HFFc6 (cell line): ENCODE measurements around the gene ASS1. TPM values are rescaled to one million over a fixed set of nuclear protein-coding genes. Genes with fewer than 3 reads are reported as not detected.

Experiments used
- DNase-seq: peaks from one replicate; pipeline ENCODE4 v3.0.0-alpha.2; 2018
- H3K27ac Mint-ChIP-seq: 2 replicates; pipeline ENCODE4 v1.8.0; 2020; ENCODE audit warnings: mild to moderate bottlenecking, mixed read lengths
- H3K27me3 Mint-ChIP-seq: 2 replicates; pipeline ENCODE4 v1.8.0; 2021; ENCODE audit warnings: mild to moderate bottlenecking, moderate library complexity, mixed read lengths; ENCODE audit not compliant: insufficient read depth
- H3K36me3 Mint-ChIP-seq: 2 replicates; pipeline ENCODE4 v1.8.0; 2021; ENCODE audit warnings: low read depth, mixed read lengths
- H3K4me1 Mint-ChIP-seq: 2 replicates; pipeline ENCODE4 v1.8.0; 2020; ENCODE audit warnings: low read depth, mixed read lengths
- H3K4me3 Mint-ChIP-seq: 2 replicates; pipeline ENCODE4 v1.8.0; 2020; ENCODE audit warnings: mild to moderate bottlenecking, moderate library complexity, mixed read lengths
- H3K9me3 Mint-ChIP-seq: 2 replicates; pipeline ENCODE4 v1.8.0; 2020; ENCODE audit warnings: mild to moderate bottlenecking, mixed read lengths
- CTCF ChIP-seq: fragments of 200-600 bp; sonication (generic); IDR thresholded peaks from 2 replicates; pipeline ENCODE4 v1.5.0; 2021; ENCODE audit warnings: antibody characterized with exemption, mild to moderate bottlenecking
- total RNA-seq, 6 experiments: library from RNA; stranded (reverse); fragmentation: NEBNext Ultra II Directional; extraction: Animal tissue kit (Norgen Biotek cat#: 25700); gene quantifications; 2 replicates in 1 of 6; 3 replicates in 5 of 6; pipeline ENCODE4 v1.2.3, GENCODE V29; 2021

Gene ASS1
- total RNA-seq, 6 experiments from 2014 or later, result 48.6 to 103 (median 53.7) TPM

GRCh38 chr9:130407916-130408663, 36.7 kb upstream of the ASS1 start:
- H3K36me3 Mint-ChIP-seq, result no peaks in the 10 kb centered on the region
- H3K27me3 Mint-ChIP-seq, result peaks cover 29% of the 10 kb centered on the region
- peaks cover 15% of the 10 kb centered on the region for H3K4me1 Mint-ChIP-seq
- H3K9me3 Mint-ChIP-seq, result no peaks in the 10 kb centered on the region; the same call in 1 of the 2 replicates
- H3K27ac Mint-ChIP-seq, result no peak overlapping the region
- no peak overlapping the region for H3K4me3 Mint-ChIP-seq
- DNase-seq, result no peak
- no peak for TF ChIP-seq CTCF

GRCh38 chr9:130408669-130409068, 36.1 kb upstream of the ASS1 start:
- Mint-ChIP-seq H3K27ac (no peak overlapping the region), H3K4me3 (no peak overlapping the region), H3K36me3 (no peaks in the 10 kb centered on the region), H3K9me3 (no peaks in the 10 kb centered on the region; the same call in 1 of the 2 replicates), H3K27me3 (peaks cover 29% of the 10 kb centered on the region), H3K4me1 (peaks cover 15% of the 10 kb centered on the region)
- DNase-seq, result no peak
- TF ChIP-seq CTCF, result peak; percentile 21; the same call in 1 of the 2 replicates

- H3K36me3 Mint-ChIP-seq, result no peaks in the 10 kb centered on the region
- no peaks in the 10 kb centered on the region; the same call in 1 of the 2 replicates for H3K9me3 Mint-ChIP-seq
- no peak overlapping the region for H3K4me3 Mint-ChIP-seq
- H3K4me1 Mint-ChIP-seq, result peaks cover 15% of the 10 kb centered on the region
- no peak for DNase-seq
- TF ChIP-seq CTCF, result no peak
- no peak overlapping the region for H3K27ac Mint-ChIP-seq
- peaks cover 28% of the 10 kb centered on the region for H3K27me3 Mint-ChIP-seq
Observed at GRCh38 chr9:130409246-130409645, 35.5 kb upstream of the ASS1 start.

- Mint-ChIP-seq H3K36me3 (no peaks in the 10 kb centered on the region), H3K4me1 (peaks cover 15% of the 10 kb centered on the region), H3K27ac (no peak overlapping the region), H3K4me3 (no peak overlapping the region), H3K9me3 (no peaks in the 10 kb centered on the region; the same call in 1 of the 2 replicates), H3K27me3 (peaks cover 27% of the 10 kb centered on the region)
- DNase-seq, result no peak
- TF ChIP-seq CTCF, result no peak
Observed at GRCh38 chr9:130410443-130410842, 34.3 kb upstream of the ASS1 start.

GRCh38 chr9:130411566-130411915, 33.2 kb upstream of the ASS1 start:
- peaks cover 27% of the 10 kb centered on the region for H3K27me3 Mint-ChIP-seq
- no peaks in the 10 kb centered on the region; the same call in 1 of the 2 replicates for H3K9me3 Mint-ChIP-seq
- no peak overlapping the region for H3K4me3 Mint-ChIP-seq
- H3K4me1 Mint-ChIP-seq, result peaks cover 15% of the 10 kb centered on the region
- no peaks in the 10 kb centered on the region for H3K36me3 Mint-ChIP-seq
- no peak for DNase-seq
- no peak overlapping the region for H3K27ac Mint-ChIP-seq
- TF ChIP-seq CTCF, result no peak
